Activated effector memory CD4-positive, alpha-beta T cell treated with Interleukin-2 at 50 U/mL for 16 hours (primary cell): ENCODE measurements around the gene C1R.

ENCODE experiments used
- DNase-seq: peaks from one replicate; pipeline ENCODE4 v3.0.0-alpha.2; 2020

The C1R gene

DNA sequence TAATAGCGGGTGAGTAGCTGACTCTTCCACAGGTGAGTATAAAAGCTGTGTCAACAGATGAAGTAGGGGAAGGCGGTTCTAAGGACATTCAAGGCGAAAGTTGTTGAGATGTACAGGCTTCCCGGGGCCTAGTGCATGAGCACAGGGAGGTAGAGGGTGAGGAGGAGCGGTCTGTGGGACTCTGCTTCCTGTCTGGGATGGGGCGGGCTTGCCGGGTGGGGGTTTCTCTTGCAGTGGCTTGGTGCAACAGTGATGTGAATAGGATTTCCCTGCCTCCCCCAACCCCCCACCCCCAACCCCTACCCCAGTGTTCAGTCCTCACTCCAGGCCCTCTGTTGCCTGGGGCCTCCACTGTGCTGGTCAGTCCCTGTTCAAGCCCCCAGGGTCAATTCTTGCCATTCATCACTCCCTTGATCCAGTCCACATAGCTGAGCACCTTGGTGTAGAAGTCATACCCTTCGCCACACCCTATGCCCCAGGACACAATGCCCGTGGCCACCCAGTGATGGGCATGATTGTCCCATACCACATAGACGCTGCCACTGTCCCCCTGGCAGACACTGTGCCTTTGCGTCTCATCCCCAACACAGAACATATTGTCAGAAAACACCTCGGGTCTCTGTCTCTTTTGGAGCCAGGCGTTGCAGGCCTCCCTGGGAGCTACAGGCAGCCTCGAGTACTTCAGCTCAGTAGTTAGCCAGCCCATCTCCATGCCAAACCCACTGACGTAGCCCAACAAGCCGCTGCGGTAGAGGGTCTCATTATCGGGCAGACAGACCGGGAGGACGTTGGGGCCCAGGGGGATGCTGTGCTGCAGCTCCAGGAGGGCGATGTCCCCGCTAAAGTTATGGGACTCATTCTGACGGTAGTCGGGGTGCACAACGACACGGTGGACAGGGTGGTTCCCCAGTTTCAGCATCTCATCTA lies 4.0 kb upstream of the C1R start:
- DNase-seq: no peak

DNA sequence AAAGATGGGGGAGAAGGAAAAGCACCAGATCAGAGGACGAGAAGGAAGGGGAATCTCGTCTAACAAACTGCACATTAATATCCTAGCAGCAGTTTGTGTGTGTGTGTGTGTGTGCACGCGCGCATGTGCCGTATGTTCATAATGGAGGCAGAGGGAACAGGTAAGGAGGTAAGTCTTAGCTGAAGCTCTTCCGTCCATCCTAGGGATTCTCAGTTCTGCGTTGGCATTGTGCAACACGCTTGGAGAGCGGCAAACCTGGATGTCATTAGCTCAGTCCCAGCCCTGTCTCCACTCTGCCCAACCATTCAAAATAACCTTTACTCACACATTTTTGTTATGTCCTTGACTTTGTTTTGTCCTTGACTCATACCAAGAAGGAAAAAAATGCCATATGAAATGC lies 1.6 kb upstream of the C1R start:
- DNase-seq: no peak

DNA sequence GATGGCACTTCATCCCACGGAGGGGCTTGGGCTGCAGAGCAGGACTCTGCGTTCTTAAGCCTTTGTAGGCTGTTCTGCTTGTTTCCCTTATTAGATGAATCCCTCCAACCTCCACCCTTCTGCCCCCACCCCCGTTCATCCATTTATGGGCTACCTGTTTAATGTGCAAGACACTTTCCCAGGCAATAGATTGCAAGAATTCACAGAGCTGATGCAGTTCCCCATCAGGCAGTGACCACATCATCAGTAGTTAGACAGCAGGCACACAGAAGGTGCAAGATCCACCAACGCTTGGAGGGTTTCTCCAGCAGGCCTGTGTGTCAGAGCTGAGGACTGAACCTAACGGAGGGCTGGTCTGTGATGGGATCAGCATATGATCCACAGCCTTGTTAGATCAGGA lies 1.2 kb upstream of the C1R start:
- no peak for DNase-seq

DNA sequence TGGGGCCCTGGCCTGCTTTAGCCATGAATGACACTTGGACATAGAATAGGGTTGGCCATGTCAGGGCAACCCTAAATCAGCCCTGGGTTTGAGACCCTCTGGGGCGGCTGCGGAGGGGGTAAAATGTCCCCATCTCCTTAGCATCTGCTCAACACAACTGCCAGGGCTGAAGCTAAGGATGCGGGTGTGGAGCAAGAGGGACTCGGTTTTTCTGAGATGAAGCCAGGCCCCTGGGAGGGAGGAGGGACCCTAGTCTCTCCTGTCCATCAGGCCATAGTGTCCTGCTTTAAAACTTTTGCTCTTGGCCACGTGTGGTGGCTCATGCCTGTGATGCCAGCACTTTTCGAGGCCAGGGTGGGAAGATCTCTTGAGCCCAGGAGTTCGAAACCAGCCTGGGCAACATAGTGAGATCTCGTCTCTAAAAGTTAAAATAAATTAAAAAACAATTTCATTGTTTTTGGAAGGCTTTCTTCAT lies 778 bp upstream of the C1R start:
- no peak for DNase-seq

DNA sequence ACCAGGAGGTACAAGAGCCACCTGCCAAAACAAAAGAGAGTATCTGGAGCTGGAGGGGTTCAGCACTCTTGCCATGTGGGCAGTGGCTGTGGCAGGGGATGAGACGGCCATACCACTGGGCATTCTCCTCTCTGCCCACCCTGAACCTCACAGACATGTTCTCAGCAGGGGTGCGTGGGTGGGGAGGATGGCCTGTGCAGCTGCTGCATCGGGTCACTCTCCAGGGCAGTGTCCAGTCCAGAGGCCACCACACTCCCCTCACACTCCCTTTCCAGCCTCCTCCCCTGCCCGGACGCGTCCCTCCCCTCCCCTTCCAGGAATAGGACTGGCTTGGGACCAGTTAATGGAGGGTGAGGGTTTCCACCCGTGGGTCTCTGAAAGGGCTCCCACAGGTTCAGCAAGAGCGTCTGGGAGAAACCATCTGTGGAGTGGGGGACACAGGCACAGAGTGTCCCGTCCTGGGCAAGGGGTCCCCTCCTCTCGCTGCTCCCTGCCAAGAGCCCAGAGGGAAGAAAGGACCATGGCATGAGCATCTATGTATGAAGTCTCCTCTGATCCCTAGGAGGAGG lies 501 bp downstream of the C1R start:
- no peak for DNase-seq

DNA sequence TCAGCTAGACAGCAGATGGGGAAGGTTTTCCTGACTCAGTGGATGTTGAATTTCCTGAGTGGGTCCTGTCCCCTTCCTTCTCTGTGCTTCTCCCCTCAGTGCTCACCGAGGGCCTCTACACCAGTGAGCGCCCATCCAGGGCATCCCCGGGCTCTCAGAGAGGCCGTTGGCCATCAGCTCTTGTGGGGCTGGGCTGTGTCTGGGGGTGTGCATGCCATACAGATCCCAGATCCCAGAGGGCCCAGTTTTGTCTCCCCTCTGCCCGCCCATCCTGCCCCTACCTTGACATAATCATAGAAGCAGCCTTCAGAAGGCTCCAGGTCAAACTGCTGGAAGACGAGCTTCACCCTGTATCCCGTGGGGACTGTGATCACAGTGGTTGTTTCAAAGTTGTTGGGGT lies 1.1 kb downstream of the C1R start:
- DNase-seq: no peak

DNA sequence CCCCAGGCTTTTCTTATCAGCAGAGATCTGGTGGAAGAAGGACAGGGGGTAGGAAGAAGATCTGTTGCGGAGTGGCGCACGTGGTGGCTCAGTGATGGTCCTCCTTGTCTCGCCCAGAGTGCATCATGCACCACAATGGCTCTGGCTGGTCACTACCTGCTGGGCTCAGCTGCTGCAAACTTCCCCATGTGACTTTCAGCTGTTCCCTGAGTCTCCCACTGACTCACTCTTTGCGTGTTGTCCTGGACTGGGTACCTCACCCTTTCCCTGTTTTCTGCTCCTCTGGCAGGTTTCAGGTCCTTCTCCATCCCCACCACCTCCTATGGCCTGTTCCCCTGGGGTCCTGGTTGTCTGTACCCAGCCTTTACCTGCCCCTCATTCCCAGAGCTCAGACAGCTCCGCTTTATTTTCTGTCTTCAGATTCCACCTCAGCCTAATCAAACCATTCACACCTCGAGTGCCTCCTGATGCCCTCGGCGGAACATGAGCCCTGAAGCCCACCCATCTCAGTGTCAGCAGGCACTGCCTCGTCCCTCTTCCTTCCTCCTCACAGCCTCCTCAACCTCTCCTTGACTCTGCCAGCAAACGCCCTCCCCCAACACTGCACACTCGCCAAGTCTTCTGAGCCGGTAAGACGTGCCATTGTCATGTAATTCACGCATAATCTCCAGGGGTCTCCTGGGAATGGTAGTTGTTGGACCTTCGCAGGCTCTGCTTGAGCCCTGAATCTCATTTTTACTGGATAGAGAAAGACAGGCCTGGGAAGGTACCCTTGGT lies 1.8 kb downstream of the C1R start:
- DNase-seq: no peak

DNA sequence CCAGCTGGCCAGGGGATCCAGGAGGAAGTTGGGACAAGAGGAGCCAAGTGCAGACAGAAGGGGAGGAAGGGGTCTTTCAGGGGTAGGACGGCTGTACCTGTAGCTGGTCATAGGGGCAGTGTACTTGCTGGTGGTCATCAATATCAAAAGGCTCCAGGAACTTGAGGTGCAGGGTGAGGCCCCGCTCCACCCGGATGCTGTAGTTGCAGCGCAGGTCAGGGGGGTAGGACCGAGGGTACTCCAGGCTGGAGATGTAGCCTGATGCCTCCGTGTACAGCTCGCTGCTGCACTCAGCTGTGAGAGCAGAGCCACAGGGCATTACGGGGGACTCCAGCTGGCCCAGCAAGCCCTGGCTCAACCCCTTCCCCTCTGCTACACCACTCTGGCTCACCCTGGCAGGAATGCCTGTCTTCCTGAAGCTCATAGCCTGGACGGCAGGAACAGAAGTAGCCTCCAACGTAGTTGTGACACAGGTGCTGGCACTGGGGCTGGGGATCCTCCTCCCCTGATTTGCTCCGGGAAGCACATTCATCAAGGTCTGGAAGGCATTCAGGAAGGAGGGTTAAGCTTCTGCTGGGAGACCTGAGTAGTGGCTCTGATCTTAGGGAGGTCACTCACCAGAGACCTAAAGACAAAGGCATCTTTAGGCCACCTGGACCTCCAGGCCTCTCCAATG lies 2.9 kb downstream of the C1R start:
- no peak for DNase-seq

DNA sequence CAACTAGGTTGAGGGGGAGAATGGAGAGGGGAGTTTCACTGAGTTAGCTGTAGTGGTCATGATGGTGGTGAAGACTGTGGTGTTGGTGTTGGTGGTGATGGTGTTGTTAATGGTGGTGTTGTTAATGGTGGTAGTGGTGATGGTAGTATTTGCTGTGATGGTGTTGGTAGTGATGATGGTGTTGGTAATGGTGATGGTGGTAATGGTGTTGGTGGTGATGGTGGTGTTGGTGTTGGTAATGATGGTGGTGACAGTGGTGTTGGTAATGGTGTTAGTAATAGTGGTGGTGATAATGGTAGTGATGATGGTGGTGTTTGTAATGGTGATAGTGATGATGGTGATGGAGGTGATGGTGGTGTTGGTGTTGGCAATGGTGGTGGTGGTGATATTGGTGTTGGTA lies 9.1 kb downstream of the C1R start:
- DNase-seq: no peak

DNA sequence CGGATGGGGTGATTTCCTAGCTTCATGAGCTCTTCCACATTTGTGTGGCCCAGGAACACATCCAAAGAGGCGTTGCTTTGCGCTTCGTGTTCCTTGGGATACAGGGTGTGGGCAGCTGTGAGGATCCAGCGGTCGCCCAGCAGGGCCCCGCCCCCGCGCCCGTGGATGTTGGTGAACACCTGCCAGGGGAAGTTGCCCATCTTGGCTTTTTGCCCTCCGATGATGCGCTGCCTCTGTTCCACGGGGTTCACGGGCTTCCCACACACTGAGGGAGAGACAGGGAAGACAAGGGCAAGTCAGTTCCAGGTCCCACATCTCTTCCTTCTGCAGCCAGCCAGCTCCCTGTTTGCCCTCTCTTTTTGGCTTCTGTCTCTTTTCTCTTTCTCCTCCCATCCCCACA lies 11.2 kb downstream of the C1R start:
- DNase-seq: no peak

DNA sequence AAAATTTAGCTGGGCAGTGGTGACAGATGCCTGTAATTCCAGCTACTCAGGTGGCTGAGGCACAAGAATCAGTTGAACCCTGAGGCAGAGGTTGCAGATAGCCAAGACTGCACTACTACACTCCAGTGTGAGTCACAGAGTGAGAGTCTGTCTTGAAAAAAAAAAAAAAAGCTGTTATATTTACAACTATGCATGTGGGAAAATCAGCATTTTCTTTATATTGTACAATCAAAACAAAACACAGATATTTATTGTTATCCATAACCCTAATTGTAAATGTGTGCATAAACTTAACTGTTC lies 12.5 kb downstream of the C1R start:
- DNase-seq: no peak

DNA sequence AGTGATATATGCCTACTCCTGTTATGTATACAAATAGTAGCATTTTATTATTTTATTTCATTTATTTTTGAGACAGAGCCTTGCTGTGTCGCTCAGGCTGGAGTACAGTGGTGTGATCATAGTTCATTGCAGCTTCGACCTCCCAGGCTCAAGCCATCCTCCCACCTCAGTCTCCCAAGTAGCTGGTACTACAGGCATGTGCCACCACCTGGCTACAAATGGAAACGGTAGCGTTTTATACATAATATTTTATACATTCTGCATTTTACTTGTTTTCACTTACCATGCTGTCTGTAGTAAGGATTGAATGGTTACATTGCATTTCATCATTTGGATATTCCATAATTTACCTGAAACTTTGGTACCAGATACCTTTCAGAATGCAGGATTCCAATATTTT lies 14.1 kb downstream of the C1R start:
- DNase-seq: no peak

DNA sequence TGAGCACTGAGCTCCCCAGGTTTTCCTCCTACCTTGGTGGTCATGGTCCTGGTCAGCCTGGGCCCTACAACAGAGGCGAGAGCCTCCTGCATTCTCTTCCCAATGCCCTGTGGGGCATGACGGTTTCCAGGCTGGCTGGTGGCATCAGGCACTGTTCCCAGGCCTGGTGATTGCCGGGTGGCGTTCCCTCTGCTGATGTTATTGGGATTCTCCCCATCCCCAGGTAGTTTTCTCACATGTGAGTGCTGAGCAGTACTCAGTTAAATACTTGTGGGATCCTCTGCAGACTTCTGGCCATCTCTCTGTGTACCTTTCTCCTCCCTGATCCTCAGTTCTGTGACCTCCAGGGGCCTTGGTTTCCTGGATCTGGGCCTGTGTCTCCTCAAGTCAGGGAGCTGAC lies 15.8 kb downstream of the C1R start:
- no peak for DNase-seq

DNA sequence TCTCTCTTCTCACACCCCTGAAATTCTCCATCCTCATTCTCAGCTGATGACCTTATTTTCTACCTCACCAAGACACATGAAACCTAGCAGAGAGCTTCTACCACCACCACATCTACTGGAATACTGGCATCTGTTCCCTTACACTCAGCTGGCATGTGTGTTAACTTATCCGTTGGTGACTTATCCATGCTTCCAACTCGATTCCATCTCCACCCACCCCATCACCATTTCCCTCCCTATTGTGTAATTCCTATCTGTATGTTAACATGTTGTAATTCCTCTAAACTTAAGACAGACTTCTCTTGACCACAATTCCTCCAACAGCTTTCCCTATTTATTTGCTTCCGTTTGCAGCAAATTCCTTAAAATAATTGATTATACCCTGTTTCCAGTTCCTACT lies 16.3 kb downstream of the C1R start:
- no peak for DNase-seq

DNA sequence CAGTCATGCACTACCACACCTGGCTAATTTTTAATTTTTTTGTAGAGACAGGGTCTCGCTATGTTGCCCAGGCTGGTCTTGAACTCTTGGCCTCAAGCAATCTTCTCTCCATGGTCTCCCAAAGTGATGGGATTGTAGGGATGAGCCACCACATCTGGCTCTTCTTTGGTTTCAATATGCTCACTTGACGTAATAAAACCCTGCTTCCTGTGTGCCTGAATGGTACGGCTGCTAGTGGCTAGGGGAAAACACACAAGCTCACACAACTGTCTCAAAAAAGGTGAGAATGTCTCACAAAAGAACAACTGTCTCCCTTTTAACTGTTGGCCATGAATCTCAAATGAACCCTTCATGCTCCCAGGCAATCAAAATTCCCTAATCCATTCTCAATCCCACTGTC lies 16.7 kb downstream of the C1R start:
- DNase-seq: no peak

DNA sequence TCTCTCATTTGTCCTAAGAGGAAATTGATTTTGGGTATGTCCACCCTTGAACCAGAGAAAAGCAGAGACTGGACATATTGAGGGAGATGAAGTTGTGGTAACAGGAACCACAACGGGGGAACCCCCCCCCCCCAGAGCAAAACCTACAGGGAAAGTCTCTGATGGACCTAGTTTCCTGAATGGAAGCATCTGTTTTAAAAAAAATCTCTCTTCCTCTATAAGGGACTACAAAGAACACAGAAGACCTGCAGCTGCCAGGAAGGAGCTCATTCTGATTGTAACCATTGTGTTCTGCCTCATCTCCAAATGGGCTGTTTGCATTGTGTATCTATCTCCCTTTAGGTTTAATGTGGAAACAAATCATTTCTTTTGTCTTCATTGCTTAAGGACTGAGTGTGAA lies 18.3 kb downstream of the C1R start:
- no peak for DNase-seq

DNA sequence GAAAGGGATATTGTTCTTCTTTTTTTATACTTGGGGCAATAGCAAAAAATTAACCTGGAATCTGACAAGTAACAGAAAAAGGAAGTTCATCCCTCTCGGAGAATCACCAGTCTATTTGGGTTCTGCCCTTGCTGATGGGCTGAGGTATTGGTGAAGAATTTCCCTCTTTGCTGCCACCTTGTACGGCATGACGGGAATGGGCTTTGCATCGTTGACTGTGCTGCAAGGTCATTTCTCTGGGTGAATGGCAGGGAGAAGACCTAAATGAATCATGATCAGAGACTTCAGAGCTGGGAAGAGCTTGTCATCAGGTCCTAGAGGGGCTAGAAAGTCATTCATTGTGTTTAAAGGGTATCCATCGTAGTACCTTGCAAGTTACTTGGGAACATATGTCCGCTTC lies 19.7 kb downstream of the C1R start:
- DNase-seq: no peak

DNA sequence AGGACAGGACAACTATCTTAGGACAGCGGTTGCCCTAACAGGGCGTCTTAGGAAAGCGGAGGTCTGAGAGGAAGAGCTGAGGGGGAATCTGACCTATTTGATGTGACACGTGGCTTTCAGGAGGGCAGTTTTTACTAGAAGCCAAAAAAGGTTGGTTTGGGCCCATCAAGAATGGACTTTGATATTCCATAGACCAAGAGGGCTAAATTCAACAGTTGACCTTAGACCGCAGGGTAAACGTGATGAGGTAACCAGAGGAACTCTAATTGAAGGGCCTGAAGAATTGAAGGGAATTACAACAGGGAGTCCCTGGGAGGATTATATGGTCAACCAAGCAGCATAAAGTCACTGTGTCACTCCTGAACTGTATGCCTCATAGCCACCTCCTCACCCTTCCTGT lies 20.2 kb downstream of the C1R start:
- no peak for DNase-seq

DNA sequence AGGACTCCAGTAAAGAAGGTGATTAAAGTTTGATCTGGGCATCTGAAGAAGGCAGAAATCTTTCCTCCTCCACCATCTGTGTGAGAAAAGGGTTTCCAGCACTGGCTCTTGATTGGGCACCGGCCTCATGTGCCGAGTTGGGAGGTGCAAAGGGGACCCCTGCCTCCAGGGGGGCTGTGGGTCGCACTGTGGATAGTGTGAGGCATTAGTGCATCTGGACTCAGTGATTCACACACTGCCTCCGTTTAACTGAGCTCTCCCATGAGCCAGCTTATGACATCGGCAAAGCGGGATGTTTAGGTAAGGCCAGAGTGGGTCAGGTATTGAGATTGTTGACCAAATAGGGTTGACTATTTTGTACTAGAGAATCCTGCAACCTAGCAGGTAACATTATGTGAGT lies 22.9 kb downstream of the C1R start:
- no peak for DNase-seq

DNA sequence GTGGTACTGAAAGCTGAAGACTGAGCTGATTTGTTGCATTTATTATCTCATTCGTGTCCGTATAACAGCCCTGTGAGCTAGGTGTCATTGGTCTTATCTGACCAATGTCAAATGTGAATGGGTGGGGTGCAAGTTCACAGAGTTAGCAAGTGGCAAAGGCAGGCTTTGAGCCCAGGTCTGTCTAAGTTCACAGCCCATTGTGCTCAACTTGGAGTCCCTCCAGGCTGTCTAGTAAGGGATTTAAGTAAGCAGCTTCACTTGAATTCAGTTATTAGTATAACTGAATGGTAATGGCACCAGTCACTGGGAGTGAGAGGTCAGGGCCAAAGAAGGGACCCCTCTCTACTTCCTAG lies 23.3 kb downstream of the C1R start:
- DNase-seq: no peak

DNA sequence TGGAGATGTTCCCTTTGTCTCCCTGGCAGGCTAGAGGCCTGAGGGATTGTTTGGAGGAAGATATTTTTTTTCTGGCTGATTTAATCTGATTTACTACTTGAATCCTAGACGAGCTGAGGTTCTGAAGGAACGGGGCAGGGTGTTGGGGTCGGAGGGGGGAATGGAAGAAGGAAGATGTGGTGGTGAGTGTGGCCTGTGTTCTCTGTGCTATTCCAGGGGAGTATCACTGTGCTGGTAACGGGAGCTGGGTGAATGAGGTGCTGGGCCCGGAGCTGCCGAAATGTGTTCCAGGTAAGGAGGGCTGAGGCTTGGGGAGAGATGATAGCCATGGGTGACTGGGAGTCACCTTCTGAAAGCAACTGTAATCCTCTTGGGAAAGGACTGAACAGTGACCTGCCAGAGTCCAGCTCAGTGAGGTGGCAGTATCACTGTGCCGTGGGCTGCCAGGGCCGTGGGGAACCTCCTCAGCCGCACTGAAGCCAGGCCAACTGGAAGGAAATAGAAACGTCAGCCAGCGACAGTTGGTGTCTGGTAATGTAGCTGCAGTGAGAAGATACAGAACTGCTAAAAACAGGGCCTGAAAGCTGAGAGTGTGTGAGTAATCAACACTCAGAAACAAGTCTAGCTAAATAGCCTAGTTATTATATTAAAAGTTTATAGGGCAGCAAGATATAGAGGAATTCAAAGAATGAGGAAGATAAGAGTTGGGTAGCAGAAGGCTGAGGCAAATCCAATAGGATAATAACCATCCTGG lies 23.8 kb downstream of the C1R start:
- DNase-seq: no peak

DNA sequence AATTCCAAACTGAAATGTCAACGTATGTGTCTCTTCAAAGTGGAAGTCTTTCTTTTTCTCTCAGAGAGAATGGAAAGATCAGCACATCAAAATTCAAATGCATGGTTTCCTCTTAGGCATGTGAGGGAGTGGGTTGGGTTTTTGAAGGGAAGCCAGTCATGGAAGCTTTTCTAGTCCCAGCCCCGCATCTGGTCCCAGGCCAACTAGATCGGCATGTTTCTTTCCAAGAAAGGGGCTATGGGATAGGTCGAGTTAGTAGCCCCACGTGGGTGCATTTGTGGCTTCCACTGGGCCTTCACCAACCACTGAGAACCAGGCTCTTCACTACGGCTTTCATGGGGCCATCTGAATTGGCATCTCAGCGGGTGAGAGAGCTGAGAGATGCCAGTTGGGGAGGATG lies 25.1 kb downstream of the C1R start:
- DNase-seq: no peak

DNA sequence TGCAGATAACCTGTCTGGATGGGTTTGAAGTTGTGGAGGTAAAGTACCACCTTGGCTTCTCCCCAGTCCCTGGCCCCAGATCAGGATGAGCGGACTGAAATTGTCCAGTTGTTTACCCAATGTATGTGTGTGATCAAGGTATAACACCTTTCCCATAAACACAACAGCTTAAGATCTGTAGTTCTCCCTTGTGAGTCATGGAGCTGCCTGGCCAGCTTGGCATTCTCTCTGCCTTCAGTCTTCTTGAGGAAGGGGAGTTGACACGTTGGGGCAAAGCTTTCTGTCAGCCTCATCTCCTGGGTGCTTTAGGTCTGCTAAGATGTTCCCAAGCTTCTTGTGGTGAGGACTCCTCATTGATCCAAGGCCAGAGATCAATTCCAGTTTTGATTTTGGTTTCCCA lies 25.6 kb downstream of the C1R start:
- DNase-seq: no peak
